Measurements from ENCODE around the gene APH1B.

The APH1B gene

GRCh38 chr15:63350178-63350621, 72.8 kb downstream of the APH1B start:
- no peak for TF ChIP-seq CTCF (IDR thresholded peaks at IDR 0.05; ENCODE audit: low read depth, low read length, missing control alignments)
- DNase-seq (ENCODE audit: low read depth): no peak
- in situ Hi-C loops (cut with HindIII; ENCODE audit: low sequenced_read_pairs): no loop called here
- H3K4me3 ChIP-seq (ENCODE audit: low read depth, low read length): no peak overlapping the region

GRCh38 chr15:63351170-63351569, 73.8 kb downstream of the APH1B start:
- DNase-seq (ENCODE audit: low read depth): no peak
- in situ Hi-C loops (cut with HindIII; ENCODE audit: low sequenced_read_pairs): no loop called here
- TF ChIP-seq CTCF (IDR thresholded peaks at IDR 0.05; ENCODE audit: low read depth, low read length, missing control alignments): no peak
- no peak overlapping the region for H3K4me3 ChIP-seq (ENCODE audit: low read depth, low read length)

GRCh38 chr15:63352808-63353207, 75.4 kb downstream of the APH1B start:
- no peak for DNase-seq (ENCODE audit: low read depth)
- H3K4me3 ChIP-seq (ENCODE audit: low read depth, low read length): no peak overlapping the region
- no peak for TF ChIP-seq CTCF (IDR thresholded peaks at IDR 0.05; ENCODE audit: low read depth, low read length, missing control alignments)
- in situ Hi-C loops (cut with HindIII; ENCODE audit: low sequenced_read_pairs): no loop called here

GRCh38 chr15:63353261-63353660, 75.9 kb downstream of the APH1B start:
- in situ Hi-C loops (cut with HindIII; ENCODE audit: low sequenced_read_pairs): no loop called here
- no peak for TF ChIP-seq CTCF (IDR thresholded peaks at IDR 0.05; ENCODE audit: low read depth, low read length, missing control alignments)
- DNase-seq (ENCODE audit: low read depth): no peak

GRCh38 chr15:63353887-63354286, 76.5 kb downstream of the APH1B start:
- H3K4me3 ChIP-seq (ENCODE audit: low read depth, low read length): no peak overlapping the region
- in situ Hi-C loops (cut with HindIII; ENCODE audit: low sequenced_read_pairs): no loop called here
- no peak for DNase-seq (ENCODE audit: low read depth)
- TF ChIP-seq CTCF (IDR thresholded peaks at IDR 0.05; ENCODE audit: low read depth, low read length, missing control alignments): no peak

More at GRCh38 chr15:63353261-63353660, 75.9 kb downstream of the APH1B start:
- no peak overlapping the region for H3K4me3 ChIP-seq (ENCODE audit: low read depth, low read length)

GRCh38 chr15:63354821-63355650, 77.6 kb downstream of the APH1B start:
- no peak for DNase-seq (ENCODE audit: low read depth)
- in situ Hi-C loops (cut with HindIII; ENCODE audit: low sequenced_read_pairs): no loop called here
- TF ChIP-seq CTCF (IDR thresholded peaks at IDR 0.05; ENCODE audit: low read depth, low read length, missing control alignments): no peak
- H3K4me3 ChIP-seq (ENCODE audit: low read depth, low read length): no peak overlapping the region
